Muscle of arm (tissue), 14 donors: ENCODE results near the gene SPATS2L. TPM values are rescaled to one million over a fixed set of nuclear protein-coding genes. Genes with fewer than 3 reads are reported as not detected.

ENCODE experiments used
- DNase-seq: peaks from one replicate; pipeline ENCODE4 v3.0.0-alpha.2; 2013
- long read RNA-seq, 11 donors: transcript quantifications; one replicate each; lab custom pipeline, GENCODE V29; 2026
- polyA plus RNA-seq, 12 donors: library from polyadenylated mRNA; unstranded; fragments of 120-200 nt; gene quantifications; one replicate each; pipeline ENCODE4 v1.2.1, GENCODE V29; 2013; ENCODE audit not compliant: insufficient read length in 12 of 12

SPATS2L gene
- 100 to 1,000 TPM in 11 of 12 donors, not detected in 1; 200 to 265 (median 233) TPM for polyA plus RNA-seq
- long read RNA-seq, donor 1, partial matches to known transcripts = 49 of 59 reads
- long read RNA-seq, donor 1, other reads (novel, unspliced or antisense) = 0 of 59 reads
- long read RNA-seq, donor 2, full-length matches to known transcripts = 40 of 161 reads
- long read RNA-seq, donor 2, partial matches to known transcripts = 104 of 161 reads
- long read RNA-seq, donor 2, other reads (novel, unspliced or antisense) = 17 of 161 reads
- long read RNA-seq, donor 3, transcript SPATS2L-223 (3 exons, 745 nt) = minor isoform, 5 of 70 reads
- long read RNA-seq, donor 3, transcript SPATS2L-204 (13 exons, 2,463 nt) = major isoform, 9 of 70 reads
- long read RNA-seq, donor 3, partial matches to known transcripts = 40 of 70 reads
- long read RNA-seq, donor 3, other reads (novel, unspliced or antisense) = 12 of 70 reads
- long read RNA-seq, donor 4, partial matches to known transcripts = 20 of 29 reads
- long read RNA-seq, donor 4, other reads (novel, unspliced or antisense) = 0 of 29 reads
- long read RNA-seq, donor 5, transcript SPATS2L-202 (12 exons, 2,119 nt) = minor isoform, 11 of 179 reads
- long read RNA-seq, donor 5, transcript SPATS2L-223 (3 exons, 745 nt) = minor isoform, 10 of 179 reads
- long read RNA-seq, donor 5, transcript SPATS2L-209 (13 exons, 2,698 nt) = minor isoform, 6 of 179 reads
- long read RNA-seq, donor 5, transcript SPATS2L-204 (13 exons, 2,463 nt) = major isoform, 29 of 179 reads
- long read RNA-seq, donor 5, partial matches to known transcripts = 91 of 179 reads
- long read RNA-seq, donor 5, other reads (novel, unspliced or antisense) = 31 of 179 reads
- long read RNA-seq, donor 6, transcript SPATS2L-204 (13 exons, 2,463 nt) = major isoform, 12 of 67 reads
- long read RNA-seq, donor 6, transcript SPATS2L-223 (3 exons, 745 nt) = minor isoform, 8 of 67 reads
- long read RNA-seq, donor 6, partial matches to known transcripts = 36 of 67 reads
- long read RNA-seq, donor 6, other reads (novel, unspliced or antisense) = 9 of 67 reads
- long read RNA-seq, donor 7, partial matches to known transcripts = 74 of 81 reads
- long read RNA-seq, donor 7, other reads (novel, unspliced or antisense) = 0 of 81 reads
- long read RNA-seq, donor 8, transcript SPATS2L-204 (13 exons, 2,463 nt) = major isoform, 14 of 277 reads
- long read RNA-seq, donor 8, transcript SPATS2L-202 (12 exons, 2,119 nt) = minor isoform, 5 of 277 reads
- long read RNA-seq, donor 8, transcript SPATS2L-223 (3 exons, 745 nt) = minor isoform, 13 of 277 reads
- long read RNA-seq, donor 8, partial matches to known transcripts = 212 of 277 reads
- long read RNA-seq, donor 8, other reads (novel, unspliced or antisense) = 26 of 277 reads
- long read RNA-seq, donor 9, transcript SPATS2L-204 (13 exons, 2,463 nt) = major isoform, 7 of 67 reads
- long read RNA-seq, donor 9, transcript SPATS2L-223 (3 exons, 745 nt) = major isoform, 7 of 67 reads
- long read RNA-seq, donor 9, partial matches to known transcripts = 42 of 67 reads
- long read RNA-seq, donor 9, other reads (novel, unspliced or antisense) = 8 of 67 reads
- long read RNA-seq, donor 10, full-length matches to known transcripts = 32 of 113 reads
- long read RNA-seq, donor 10, partial matches to known transcripts = 55 of 113 reads
- long read RNA-seq, donor 10, other reads (novel, unspliced or antisense) = 26 of 113 reads
- long read RNA-seq, donor 11, transcript SPATS2L-202 (12 exons, 2,119 nt) = minor isoform, 5 of 326 reads
- long read RNA-seq, donor 11, transcript SPATS2L-223 (3 exons, 745 nt) = minor isoform, 11 of 326 reads
- long read RNA-seq, donor 11, transcript SPATS2L-204 (13 exons, 2,463 nt) = major isoform, 22 of 326 reads
- long read RNA-seq, donor 11, partial matches to known transcripts = 253 of 326 reads
- long read RNA-seq, donor 11, other reads (novel, unspliced or antisense) = 29 of 326 reads

GRCh38 chr2:200306196-200306930 lies at the start of gene SPATS2L:
SPATS2L (plus strand) TSS chr2:200306693; CDS start chr2:200389245, 82,552 bp downstream.
- peak; percentile 90 for DNase-seq

GRCh38 chr2:200257570-200257969 lies 48.9 kb upstream of the SPATS2L start:
- no peak for DNase-seq

GRCh38 chr2:200258081-200258480 lies 48.4 kb upstream of the SPATS2L start:
- no peak for DNase-seq

GRCh38 chr2:200258881-200259576 lies 47.5 kb upstream of the SPATS2L start:
- no peak for DNase-seq

GRCh38 chr2:200259577-200259957 lies 46.9 kb upstream of the SPATS2L start:
- no peak for DNase-seq

GRCh38 chr2:200262047-200262446 lies 44.4 kb upstream of the SPATS2L start:
- DNase-seq = no peak

GRCh38 chr2:200263279-200263678 lies 43.2 kb upstream of the SPATS2L start:
- no peak for DNase-seq

GRCh38 chr2:200264631-200265030 lies 41.9 kb upstream of the SPATS2L start:
- DNase-seq = no peak

- no peak for DNase-seq
Observed at GRCh38 chr2:200266406-200266805, 40.1 kb upstream of the SPATS2L start.

- DNase-seq = no peak
Observed at GRCh38 chr2:200267350-200267749, 39.1 kb upstream of the SPATS2L start.

GRCh38 chr2:200270732-200271131 lies 35.8 kb upstream of the SPATS2L start:
- no peak for DNase-seq

GRCh38 chr2:200272320-200272719 lies 34.2 kb upstream of the SPATS2L start:
- no peak for DNase-seq

- no peak for DNase-seq
Observed at GRCh38 chr2:200274116-200275075, 32.1 kb upstream of the SPATS2L start.

GRCh38 chr2:200275295-200276013 lies 31.0 kb upstream of the SPATS2L start:
- DNase-seq = no peak

- DNase-seq = no peak
Observed at GRCh38 chr2:200276472-200276871, 30.0 kb upstream of the SPATS2L start.

GRCh38 chr2:200278694-200279316 lies 27.7 kb upstream of the SPATS2L start:
- DNase-seq = no peak

- no peak for DNase-seq
Observed at GRCh38 chr2:200279857-200280256, 26.6 kb upstream of the SPATS2L start.
